CD1c-positive myeloid dendritic cell (primary cell): ENCODE data around the gene CLIC6.

ENCODE experiments used
- DNase-seq: peaks from one replicate; pipeline ENCODE4 v3.0.0-alpha.2; 2016; ENCODE audit errors: extremely low spot score

The CLIC6 gene

GRCh38 chr21:34668803-34669148 lies at the start of gene CLIC6:
CLIC6 (plus strand) TSS chr21:34668994; CDS start chr21:34669389, 395 bp downstream.
- no peak for DNase-seq

DNA sequence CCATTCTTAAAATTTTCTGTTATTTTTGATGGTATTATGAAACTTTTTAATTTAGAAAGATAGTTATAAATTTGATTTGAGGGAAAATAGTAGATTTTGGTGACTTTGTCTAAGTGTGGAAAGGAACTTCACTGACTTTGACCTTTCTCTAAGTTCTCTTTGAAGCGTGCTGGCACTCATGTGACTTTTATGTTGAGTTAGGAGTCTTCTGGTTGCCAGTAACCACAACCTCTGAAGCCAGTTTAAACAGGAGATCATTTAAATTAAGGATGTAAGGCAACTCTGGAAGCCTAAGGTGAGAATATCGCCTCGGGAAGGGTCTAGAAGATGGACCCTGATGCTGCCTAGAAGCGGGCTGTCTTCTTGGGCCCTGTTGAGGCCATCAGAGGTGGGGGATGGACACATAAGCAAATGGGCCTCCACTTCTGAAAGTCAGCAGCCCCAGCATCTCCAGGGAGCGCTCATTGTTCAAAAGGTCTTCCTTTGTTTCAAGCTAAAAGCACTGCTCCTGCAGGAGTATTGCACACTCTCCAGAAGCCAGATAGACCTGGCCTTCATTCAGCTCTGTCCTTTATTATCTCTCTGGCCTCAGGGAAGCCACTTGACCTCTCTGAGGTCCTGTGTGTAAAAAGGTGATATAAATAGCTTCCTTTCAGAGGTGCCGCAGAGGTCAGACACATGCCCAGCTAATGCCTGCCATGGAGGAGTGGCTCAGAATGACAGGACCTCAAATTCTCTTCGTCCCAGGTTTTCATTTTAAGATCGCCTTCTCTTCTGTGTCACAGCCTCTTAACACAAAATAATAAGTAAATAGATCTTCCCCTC lies 48.7 kb upstream of the CLIC6 start:
- DNase-seq = no peak

DNA sequence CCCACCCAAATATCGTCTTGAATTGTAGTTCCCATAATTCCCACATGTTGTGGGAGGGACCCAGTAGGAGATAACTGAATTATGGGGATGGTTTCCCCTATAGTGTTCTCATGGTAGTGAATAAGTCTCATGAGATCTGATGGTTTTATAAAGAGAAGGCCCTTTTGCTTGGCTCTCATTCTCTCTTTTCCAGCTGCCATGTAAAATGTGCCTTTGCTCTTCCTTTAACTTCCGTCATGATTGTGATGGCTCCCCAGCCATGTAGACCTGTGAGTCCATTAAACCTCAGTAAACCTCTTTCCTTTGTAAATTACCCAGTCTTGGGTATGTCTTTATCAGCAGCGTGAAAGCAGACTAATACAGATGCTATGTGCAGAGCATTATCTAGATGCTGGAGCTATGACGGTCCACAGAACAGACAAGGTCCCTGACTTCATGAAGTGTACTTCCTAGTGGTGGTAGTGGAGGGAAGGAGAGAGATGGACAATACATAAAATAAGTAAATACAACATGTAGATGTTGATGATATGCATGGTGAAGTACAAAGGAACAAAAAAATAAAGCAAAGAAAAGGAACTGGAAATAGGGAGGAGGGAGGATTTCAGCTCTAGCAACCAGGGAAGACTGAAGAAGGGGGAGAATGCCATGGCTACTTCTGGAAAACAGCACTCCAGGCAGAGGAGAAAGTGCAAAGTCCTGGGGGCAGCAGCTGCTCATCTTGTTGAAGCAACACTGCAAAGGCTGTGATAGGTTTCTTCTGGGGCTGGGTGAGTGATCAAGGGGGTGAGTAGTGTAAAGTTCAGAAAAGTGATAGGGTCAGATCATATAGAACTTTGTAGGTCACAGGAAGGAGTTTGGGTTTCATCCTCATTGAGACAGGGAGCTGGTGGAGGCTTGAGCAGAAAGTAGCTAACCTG lies 47.1 kb upstream of the CLIC6 start:
- no peak for DNase-seq

- DNase-seq = peak; percentile 60
Observed at GRCh38 chr21:34623516-34623915, 45.3 kb upstream of the CLIC6 start.

GRCh38 chr21:34625030-34625593 lies 43.7 kb upstream of the CLIC6 start:
- no peak for DNase-seq

GRCh38 chr21:34626131-34626530 lies 42.7 kb upstream of the CLIC6 start:
- DNase-seq = no peak

DNA sequence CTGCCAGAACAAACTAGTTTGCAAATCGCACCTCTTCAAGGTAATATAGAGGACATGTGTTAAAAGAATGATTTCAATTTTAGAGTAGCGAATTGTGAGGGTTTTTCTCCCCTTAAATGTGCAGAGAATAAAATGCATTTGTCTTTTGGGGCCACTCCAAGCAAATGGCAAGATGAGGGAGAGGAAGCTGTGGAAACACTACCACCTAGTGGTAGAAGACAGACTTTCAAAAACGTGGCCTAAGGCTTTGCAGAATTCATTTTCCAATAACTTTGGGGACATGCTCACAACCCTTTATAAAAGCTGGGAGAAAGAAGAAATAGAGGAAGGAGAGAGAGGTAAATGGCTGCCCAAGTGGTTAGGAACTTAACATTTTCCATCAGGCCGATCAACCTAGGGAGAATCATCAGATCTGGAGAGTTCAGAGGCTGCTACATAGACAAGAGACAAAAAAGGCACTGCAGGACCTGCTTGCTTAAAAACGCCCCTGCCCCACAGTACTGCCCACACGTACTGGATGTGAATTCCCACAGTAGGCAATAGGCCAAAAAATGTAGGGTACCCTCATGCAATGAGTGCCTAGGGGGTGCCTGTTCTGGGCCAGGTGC lies 38.2 kb upstream of the CLIC6 start:
- peak; percentile 72 for DNase-seq

DNA sequence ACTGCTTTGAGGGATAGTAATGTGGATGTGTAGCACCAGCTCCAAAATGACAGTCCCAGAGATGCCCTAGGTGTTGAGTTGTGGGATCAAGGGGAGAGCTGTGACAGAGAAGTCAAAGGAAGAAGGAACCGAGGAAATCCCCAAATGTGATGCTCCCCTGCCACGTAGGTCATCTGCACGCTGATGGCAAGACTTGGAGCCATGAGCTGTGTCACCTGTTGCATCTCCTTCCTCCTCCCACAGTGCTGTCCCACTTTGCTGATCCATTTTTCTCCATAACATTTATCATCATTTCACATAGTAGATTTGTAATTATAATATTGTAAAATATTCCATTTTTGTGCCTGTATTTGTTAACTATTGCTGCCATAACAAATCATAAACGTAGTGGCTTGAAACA lies 36.3 kb upstream of the CLIC6 start:
- DNase-seq = no peak

DNA sequence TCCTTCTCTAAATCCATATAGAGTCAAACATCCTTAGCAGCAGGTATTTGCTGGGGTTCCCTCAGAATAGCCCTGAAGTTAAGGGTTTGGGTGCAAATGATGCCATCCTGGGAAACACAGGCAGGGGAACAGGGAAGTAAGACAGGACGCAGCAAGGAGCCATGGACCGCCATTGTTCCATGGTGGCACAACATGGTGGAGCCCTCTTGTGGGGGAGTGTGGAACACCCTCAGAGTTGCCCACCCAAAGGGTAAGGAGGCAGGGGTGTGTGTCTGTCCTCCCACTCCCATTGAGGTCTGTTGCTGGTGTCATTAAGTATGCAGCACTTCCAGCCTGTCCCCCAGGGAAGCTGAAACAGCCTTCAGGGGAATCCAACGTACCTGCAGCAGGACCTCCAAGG lies 33.5 kb upstream of the CLIC6 start:
- DNase-seq = no peak

DNA sequence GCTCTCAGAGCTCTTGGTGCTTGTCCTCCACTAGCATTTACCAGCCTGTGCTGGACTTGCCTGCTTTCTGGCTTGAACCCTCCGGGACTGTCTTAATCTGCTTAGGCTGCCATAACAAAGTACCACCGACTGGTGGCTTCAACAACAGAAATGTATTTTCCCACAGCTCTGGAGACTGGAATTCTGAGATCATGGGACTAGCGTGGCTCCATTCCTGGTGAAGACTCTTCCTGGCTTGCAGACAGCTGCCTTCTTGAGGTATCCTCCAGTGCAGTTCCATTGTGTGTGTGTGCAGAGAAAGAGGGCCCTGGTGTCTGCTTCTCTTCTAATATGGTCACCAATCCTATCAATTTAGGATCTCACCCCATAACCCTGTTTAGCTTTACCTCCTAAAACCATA lies 31.8 kb upstream of the CLIC6 start:
- no peak for DNase-seq

GRCh38 chr21:34639250-34639649 lies 29.5 kb upstream of the CLIC6 start:
- no peak for DNase-seq

- peak; percentile 12 for DNase-seq
Observed at GRCh38 chr21:34639882-34640788, 28.7 kb upstream of the CLIC6 start.

DNA sequence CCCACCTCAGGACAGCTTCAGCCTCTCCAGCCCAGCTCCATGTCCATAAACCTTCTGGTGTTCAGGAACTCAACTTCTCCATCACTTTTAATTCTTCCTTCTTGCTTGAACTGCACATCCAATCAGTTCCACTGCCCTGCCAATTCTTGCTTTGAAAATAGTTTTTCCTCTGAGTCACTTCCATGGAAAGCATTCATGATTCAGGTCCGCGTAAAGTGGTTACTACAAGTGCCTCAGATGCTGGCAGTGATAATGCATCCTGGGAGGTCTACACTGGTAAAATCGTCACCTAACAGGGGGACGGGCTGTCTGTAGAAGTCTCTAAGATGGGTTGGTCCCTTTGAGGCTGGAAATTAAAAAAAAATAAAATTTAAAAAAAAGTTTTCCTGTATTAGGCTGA lies 27.9 kb upstream of the CLIC6 start:
- no peak for DNase-seq

DNA sequence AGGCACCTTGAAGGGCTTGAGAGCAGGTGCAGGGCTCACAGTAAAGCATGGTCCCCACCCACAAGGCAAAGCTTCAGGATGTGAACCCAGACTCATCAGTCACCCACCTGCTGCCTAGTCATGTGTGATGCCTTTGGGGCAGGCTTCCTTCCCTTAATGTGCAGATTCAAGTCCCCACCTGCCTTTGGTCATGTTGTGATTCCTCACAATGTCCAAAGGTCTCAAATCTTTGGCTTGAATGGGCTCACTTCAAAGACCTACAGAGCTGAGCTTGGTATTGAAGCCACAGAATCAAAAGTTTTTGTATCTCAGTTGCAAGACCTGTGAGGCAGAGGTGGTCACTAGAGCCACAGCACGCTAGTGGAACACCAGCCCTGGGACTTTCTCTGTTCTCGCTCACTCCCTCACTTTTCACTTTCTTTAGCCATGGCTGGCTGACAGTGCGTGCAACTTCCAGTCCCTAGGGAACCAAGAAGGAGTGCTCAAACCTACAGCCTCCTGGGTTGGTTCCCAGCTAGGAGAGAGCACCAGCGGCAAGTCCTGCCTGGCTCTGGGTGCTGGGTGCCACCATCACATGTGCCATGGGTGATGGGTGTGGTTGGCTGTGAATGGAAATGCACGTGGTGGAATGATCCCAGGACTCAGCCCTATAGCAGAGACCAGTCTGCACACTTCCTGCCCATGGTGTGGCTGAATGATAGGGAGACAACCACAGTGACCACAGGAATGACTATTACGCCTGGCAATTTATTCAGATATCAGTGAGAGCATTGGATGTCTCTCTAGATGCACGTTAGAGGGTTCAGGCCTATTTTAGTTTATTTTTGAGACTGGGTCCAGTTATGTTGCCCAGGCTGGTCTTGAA lies 26.4 kb upstream of the CLIC6 start:
- no peak for DNase-seq

DNA sequence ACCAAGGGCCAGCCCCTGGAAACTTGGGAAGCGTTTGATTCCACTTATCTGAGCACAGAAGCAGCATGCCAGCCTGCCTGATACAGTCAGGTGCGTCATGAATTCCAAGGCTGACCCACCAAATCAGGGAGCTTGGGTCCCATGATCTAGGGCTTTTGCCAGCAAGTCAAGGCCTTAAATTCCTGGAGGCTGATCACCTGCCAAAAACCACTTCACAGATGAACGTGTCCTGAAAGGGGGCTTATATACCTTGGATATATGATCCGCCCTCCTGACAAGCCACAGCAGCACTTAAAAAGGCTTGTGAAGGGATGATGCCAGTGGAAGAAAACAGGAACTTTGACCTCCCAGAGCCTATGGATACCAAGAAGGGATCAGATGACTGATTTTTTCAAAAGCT lies 24.0 kb upstream of the CLIC6 start:
- no peak for DNase-seq

DNA sequence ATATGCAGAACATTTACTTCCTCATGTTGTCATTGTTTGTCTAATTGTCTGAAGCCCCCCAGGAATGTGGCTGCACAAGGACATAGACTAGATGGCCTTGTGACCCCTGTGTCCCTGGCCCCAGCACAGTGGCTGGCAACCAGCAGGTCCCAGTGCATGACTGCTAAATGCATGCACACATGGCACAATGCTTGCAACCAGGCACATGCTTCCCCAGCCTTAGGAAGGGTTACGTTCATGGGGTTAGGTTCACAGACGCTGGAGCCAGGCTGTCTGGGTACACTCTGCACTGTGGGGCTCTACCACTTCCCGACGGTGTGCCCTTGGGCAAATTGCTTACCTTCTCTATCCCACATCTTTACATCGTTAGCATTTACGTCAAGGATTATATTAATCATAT lies 21.2 kb upstream of the CLIC6 start:
- DNase-seq = no peak

DNA sequence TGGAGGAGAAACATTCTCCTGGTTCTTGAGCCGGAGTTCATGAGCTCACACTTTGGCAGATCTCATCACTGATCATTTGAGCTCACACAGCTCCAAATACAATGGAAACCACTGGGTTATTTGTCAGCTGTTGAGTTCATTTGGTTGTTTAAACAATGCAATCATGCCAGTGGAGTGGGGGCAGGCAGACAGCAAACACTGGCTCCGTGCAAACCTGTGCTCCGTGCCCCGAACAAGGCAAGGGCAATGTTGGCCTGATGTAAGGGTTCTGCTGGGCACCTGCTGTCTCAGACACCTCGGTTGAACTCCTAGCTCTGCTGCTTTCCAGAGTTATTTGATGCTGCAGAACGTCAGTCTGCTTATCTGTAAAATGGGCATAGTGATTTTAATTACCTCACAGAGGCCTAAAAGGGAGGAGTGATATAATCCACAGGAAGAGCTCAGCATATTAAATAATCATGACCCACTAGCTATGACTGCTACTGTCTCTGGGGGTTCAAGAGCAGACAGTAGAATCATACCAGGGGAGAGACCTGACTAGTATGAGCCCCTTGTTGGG lies 20.0 kb upstream of the CLIC6 start:
- DNase-seq = no peak

DNA sequence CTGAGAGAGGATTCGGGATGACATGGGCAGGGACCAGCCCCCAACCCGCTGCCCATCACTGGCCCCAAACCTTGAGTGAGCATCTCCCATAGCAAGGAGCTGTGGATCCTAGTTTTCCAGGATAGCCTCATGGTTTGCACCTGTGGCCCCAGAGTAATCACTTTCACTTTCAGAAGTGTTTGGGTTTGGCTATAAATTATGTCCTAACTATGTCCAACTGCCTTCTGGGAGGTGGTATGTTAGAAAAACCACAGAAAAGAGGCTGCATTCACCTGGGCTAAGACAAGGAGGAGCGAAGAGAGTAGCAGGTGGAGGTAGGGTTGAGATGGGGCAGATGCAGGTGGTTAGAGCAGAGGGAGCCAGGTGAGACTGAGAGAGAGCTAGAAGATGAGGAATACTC lies 19.4 kb upstream of the CLIC6 start:
- DNase-seq = no peak

DNA sequence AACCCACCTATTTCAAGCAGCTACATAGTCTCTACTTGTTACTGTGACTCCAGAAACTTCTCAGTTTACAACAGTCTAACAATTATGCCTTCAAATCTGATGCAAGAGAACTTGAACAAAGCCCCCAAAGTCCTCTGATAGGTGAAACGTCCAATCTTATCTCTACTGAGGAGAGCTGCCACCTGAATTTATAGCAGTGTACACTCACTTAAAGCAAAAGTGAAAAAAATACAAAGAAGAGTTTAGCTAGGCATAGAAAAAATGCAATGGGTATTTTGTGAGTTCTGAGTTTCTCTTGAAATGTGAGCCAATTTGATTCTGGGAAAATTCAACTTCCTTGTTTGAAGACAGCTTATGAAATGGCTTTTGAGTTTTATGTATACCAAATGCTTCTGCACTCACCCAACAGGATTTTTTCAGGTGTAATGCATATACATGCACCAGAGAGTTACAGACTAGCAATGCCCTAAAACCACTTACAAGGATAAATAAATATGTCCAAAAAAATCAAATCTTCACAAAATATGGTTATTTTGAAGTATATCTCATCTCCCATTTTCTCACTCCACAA lies 17.8 kb upstream of the CLIC6 start:
- no peak for DNase-seq

DNA sequence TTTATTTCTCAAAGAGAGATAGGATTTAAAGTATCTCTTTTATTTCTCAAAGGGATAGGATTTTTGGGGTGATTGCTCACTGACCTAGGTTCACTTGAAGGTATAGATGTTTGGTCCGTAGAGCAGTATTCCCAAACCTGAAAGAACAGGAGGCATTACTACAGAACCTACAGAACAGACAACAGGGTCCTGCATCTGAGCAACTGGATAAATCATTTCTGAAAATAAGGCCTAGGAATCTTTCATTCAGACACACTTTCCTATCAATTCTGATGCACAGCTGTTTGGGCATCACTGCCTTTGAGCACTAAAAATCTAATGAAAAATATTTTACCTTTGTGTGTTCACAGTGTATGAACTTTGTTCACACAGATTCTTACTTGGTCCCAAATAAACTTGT lies 17.2 kb upstream of the CLIC6 start:
- no peak for DNase-seq
